K562 (cell line): ENCODE data around the gene PLAC9. TPM values are rescaled to one million over a fixed set of nuclear protein-coding genes. Genes with fewer than 3 reads are reported as not detected.
A peak's percentile ranks its signal among the peaks of the same experiment; 100 is the strongest.

ENCODE experiments used
- BHLHE40 ChIP-seq: IDR thresholded peaks from 2 replicates; pipeline ENCODE4 v1.6.1; 2011; ENCODE audit warnings: low read length, improper control_type of control experiment
- CC2D1A ChIP-seq: fragments of 450-650 bp; IDR thresholded peaks from 2 replicates; pipeline ENCODE4 v1.6.1; 2017; ENCODE audit warnings: mild to moderate bottlenecking
- ERF ChIP-seq: fragments of 450-650 bp; formaldehyde crosslinking; IDR thresholded peaks from 2 replicates; pipeline ENCODE4 v1.4.0; 2020; ENCODE audit warnings: mild to moderate bottlenecking, mixed read lengths
- GTF2A2 ChIP-seq: IDR thresholded peaks from 2 replicates; pipeline ENCODE4 v1.6.1; 2016; ENCODE audit warnings: mild to moderate bottlenecking, missing genetic modification characterization, missing compliant biosample characterization
- MAZ ChIP-seq, 2 experiments: fragments of 450-650 bp in 1 of 2; sonication (generic) in 1 of 2; formaldehyde crosslinking; IDR thresholded peaks in 1 of 2; conservative IDR thresholded peaks in 1 of 2; 2 replicates each; pipeline versions ENCODE4 v1.4.0 to v1.5.0; 2020; ENCODE audit warnings: mild to moderate bottlenecking in 1 of 2, missing genetic modification reagents in 1 of 2
- NFYB ChIP-seq: IDR thresholded peaks from 2 replicates; pipeline ENCODE4 v1.6.1; 2011; ENCODE audit warnings: mild to moderate bottlenecking, moderate library complexity; ENCODE audit not compliant: insufficient read length; ENCODE audit errors: extremely low read depth
- PHF8 ChIP-seq: fragments of 200-600 bp; sonication (generic); IDR thresholded peaks from 2 replicates; pipeline ENCODE4 v1.6.1; 2012; ENCODE audit warnings: mixed run types, mild to moderate bottlenecking, inconsistent platforms, low read length, moderate library complexity, borderline replicate concordance
- RBM17 ChIP-seq: fragments of 200-400 bp; formaldehyde crosslinking; IDR thresholded peaks from 2 replicates; pipeline ENCODE4 v1.6.1; 2017; ENCODE audit warnings: low read depth, mild to moderate bottlenecking, low read length, borderline replicate concordance
- RFX1 ChIP-seq: fragments of 450-650 bp; IDR thresholded peaks from 2 replicates; pipeline ENCODE4 v1.6.1; 2016; ENCODE audit warnings: mild to moderate bottlenecking, moderate library complexity
- SNIP1 ChIP-seq: fragments of 450-650 bp; IDR thresholded peaks from 2 replicates; pipeline ENCODE4 v1.7.1; 2017; ENCODE audit warnings: low read depth, mild to moderate bottlenecking
- ZNF140 ChIP-seq: fragments of 250-450 bp; sonication (Bioruptor Pico); IDR thresholded peaks from 2 replicates; pipeline ENCODE4 v1.8.0; 2021; ENCODE audit warnings: moderate library complexity, mild to moderate bottlenecking, inconsistent platforms
- ZNF274 ChIP-seq: IDR thresholded peaks from 2 replicates; pipeline ENCODE4 v1.6.1; 2011; ENCODE audit warnings: low read depth, mild to moderate bottlenecking, low read length, moderate library complexity, borderline replicate concordance
- ZNF696 ChIP-seq: fragments of 250-450 bp; sonication (Bioruptor Pico); conservative IDR thresholded peaks from 2 replicates; pipeline ENCODE4 v1.4.0; 2020; ENCODE audit warnings: mild to moderate bottlenecking, moderate library complexity
- polyA plus RNA-seq, 8 experiments: library from polyadenylated mRNA; depleted of rRNA in 4 of 8; stranded (reverse) in 5 of 8; unstranded in 3 of 8; fragments of >200 nt; fragmentation: Nextera tagmentation in 2 of 8; fragmentation: Illumina TruSeq in 1 of 8; extraction: Ambion mirVana in 2 of 8; extraction: Trizol in 1 of 8; gene quantifications; 2 replicates each; pipeline versions ENCODE4 v1.2.1 to v1.2.3, GENCODE V29; 2011 to 2014; ENCODE audit warnings: inconsistent platforms in 1 of 8, missing spikeins in 1 of 8
- total RNA-seq, 7 experiments: library from RNA; depleted of rRNA in 6 of 7; stranded (reverse); fragments of >200 nt in 6 of 7; fragmentation: Illumina TruSeq in 2 of 7; extraction: Trizol in 2 of 7; gene quantifications; 2 replicates each; pipeline versions ENCODE4 v1.2.1 to v1.2.3, GENCODE V29; 2011 to 2021; ENCODE audit warnings: low replicate concordance in 1 of 7
- TF ChIP-seq, protein P1 (sequence below): sonication (generic); formaldehyde crosslinking; IDR thresholded peaks from 2 replicates; pipeline ENCODE4 v1.4.0; 2020; ENCODE audit warnings: mild to moderate bottlenecking, missing genetic modification reagents
- TF ChIP-seq, protein P2 (sequence below): fragments of 250-450 bp; sonication (Bioruptor Pico); IDR thresholded peaks from 2 replicates; pipeline ENCODE4 v1.5.0; 2022; ENCODE audit warnings: mild to moderate bottlenecking
- TF ChIP-seq, protein P3 (sequence below): fragments of 450-650 bp; formaldehyde crosslinking; IDR thresholded peaks from 2 replicates; pipeline ENCODE4 v1.4.0; 2022; ENCODE audit warnings: missing genetic modification characterization
- TF ChIP-seq, protein P4 (sequence below), 2 experiments: fragments of 450-650 bp; IDR thresholded peaks; 2 replicates each; pipeline ENCODE4 v1.6.1; 2016
- TF ChIP-seq, protein P5 (sequence below): IDR thresholded peaks from 2 replicates; pipeline ENCODE4 v1.6.1; 2014; ENCODE audit warnings: antibody characterized with exemption

Gene PLAC9
- total and polyA plus RNA-seq, 9 of the 15 experiments (the other 6 are each of a cell fraction or from before 2014, with no cell fraction given) = not detected

DNA sequence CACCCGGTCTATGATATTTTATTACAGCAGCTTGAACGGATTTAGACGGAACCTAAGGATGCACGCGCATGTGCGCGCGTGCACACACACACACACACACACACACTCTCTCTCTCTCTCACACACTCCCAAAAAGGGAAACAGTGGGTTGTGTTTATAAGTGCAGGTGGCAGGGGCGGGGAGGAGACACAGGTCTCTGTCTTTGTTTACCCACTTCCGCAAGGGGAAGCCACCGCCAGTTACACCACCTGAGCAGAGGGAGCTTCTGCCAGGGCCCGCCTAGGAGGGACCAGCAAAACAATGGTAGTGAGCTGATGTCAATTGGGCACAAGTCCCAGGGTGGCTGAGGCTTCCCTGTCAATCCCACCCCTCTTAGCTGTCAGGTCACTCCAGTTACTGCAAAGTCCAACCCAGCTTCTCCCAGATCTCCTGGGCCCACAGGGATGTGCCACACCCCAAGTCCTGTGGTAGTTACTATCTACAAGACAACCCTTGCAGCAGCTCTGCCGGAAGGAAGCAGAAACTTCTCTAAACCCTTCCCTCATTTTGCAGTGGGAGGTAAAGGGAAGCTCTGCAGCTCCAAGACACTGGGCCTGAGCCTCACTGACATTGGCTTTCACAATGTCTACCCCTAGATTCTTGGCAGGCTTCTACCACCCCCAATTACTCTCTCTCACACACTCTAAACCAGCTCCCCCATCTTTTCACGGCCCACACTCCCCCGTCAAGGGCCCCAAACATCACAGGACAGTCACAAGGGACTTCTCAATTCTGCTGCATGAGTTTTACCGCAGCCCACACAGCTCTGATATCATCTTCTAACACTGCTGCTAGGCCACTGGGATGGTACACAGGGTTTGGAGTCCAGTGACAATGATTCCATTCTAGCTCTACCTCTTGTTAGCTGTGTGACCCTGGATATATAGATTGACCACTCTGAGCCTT lies 55.2 kb downstream of the PLAC9 start (continued):
- TF ChIP-seq, protein P1, sequence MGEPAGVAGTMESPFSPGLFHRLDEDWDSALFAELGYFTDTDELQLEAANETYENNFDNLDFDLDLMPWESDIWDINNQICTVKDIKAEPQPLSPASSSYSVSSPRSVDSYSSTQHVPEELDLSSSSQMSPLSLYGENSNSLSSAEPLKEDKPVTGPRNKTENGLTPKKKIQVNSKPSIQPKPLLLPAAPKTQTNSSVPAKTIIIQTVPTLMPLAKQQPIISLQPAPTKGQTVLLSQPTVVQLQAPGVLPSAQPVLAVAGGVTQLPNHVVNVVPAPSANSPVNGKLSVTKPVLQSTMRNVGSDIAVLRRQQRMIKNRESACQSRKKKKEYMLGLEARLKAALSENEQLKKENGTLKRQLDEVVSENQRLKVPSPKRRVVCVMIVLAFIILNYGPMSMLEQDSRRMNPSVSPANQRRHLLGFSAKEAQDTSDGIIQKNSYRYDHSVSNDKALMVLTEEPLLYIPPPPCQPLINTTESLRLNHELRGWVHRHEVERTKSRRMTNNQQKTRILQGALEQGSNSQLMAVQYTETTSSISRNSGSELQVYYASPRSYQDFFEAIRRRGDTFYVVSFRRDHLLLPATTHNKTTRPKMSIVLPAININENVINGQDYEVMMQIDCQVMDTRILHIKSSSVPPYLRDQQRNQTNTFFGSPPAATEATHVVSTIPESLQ (CRISPR knock-in tag) = no peak
- TF ChIP-seq, protein P2, sequence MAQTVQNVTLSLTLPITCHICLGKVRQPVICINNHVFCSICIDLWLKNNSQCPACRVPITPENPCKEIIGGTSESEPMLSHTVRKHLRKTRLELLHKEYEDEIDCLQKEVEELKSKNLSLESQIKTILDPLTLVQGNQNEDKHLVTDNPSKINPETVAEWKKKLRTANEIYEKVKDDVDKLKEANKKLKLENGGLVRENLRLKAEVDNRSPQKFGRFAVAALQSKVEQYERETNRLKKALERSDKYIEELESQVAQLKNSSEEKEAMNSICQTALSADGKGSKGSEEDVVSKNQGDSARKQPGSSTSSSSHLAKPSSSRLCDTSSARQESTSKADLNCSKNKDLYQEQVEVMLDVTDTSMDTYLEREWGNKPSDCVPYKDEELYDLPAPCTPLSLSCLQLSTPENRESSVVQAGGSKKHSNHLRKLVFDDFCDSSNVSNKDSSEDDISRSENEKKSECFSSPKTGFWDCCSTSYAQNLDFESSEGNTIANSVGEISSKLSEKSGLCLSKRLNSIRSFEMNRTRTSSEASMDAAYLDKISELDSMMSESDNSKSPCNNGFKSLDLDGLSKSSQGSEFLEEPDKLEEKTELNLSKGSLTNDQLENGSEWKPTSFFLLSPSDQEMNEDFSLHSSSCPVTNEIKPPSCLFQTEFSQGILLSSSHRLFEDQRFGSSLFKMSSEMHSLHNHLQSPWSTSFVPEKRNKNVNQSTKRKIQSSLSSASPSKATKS (CRISPR knock-in tag) = no peak
- TF ChIP-seq NFYB (no peak), RFX1 (no peak), ZNF274 (no peak), GTF2A2 (tag) (no peak), ZNF140 (CRISPR knock-in tag) (no peak), ERF (CRISPR knock-in tag) (no peak), RBM17 (no peak), CC2D1A (0 out of 2 replicates have a peak, but pooled peaks have one; percentile 29), SNIP1 (no peak), PHF8 (no peak), ZNF696 (CRISPR knock-in tag) (no peak), BHLHE40 (peak; percentile 54; the same call in 1 of the 2 replicates), MAZ (CRISPR knock-in tag; conservative IDR thresholded peaks at IDR 0.05 in 1 of 2, IDR thresholded peaks at IDR 0.05 in 1 of 2) (peak in 1 of 2 experiments; percentile 64; a peak in 2 of 4 replicates)
- TF ChIP-seq, protein P3, sequence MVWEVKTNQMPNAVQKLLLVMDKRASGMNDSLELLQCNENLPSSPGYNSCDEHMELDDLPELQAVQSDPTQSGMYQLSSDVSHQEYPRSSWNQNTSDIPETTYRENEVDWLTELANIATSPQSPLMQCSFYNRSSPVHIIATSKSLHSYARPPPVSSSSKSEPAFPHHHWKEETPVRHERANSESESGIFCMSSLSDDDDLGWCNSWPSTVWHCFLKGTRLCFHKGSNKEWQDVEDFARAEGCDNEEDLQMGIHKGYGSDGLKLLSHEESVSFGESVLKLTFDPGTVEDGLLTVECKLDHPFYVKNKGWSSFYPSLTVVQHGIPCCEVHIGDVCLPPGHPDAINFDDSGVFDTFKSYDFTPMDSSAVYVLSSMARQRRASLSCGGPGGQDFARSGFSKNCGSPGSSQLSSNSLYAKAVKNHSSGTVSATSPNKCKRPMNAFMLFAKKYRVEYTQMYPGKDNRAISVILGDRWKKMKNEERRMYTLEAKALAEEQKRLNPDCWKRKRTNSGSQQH = peak; percentile 85
- TF ChIP-seq, protein P4, sequence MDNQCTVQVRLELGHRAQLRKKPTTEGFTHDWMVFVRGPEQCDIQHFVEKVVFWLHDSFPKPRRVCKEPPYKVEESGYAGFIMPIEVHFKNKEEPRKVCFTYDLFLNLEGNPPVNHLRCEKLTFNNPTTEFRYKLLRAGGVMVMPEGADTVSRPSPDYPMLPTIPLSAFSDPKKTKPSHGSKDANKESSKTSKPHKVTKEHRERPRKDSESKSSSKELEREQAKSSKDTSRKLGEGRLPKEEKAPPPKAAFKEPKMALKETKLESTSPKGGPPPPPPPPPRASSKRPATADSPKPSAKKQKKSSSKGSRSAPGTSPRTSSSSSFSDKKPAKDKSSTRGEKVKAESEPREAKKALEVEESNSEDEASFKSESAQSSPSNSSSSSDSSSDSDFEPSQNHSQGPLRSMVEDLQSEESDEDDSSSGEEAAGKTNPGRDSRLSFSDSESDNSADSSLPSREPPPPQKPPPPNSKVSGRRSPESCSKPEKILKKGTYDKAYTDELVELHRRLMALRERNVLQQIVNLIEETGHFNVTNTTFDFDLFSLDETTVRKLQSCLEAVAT (IDR thresholded peaks at IDR 0.05) = peak in 1 of 2 experiments; percentile 89; a peak in 2 of 4 replicates
- TF ChIP-seq, protein P5, sequence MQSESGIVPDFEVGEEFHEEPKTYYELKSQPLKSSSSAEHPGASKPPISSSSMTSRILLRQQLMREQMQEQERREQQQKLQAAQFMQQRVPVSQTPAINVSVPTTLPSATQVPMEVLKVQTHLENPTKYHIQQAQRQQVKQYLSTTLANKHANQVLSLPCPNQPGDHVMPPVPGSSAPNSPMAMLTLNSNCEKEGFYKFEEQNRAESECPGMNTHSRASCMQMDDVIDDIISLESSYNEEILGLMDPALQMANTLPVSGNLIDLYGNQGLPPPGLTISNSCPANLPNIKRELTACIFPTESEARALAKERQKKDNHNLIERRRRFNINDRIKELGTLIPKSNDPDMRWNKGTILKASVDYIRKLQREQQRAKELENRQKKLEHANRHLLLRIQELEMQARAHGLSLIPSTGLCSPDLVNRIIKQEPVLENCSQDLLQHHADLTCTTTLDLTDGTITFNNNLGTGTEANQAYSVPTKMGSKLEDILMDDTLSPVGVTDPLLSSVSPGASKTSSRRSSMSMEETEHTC = peak; percentile 70; the same call in 1 of the 2 replicates
